Caco-2 (cell line): ENCODE results near the gene CPNE1. TPM values are rescaled to one million over a fixed set of nuclear protein-coding genes. Genes with fewer than 3 reads are reported as not detected.

Experiments used
- BruUV-seq: library from RNA; stranded (reverse); fragments of 400-500 nt; replicated peaks from 2 replicates; lab custom pipeline; 2021; lab: Mats Ljungman, UMichigan
- CTCF ChIA-PET: fragments of 300-600 bp; sonication (Branson Sonifier 250); formaldehyde crosslinking; loops from one replicate; lab custom pipeline; 2022; ENCODE audit warnings: antibody characterized with exemption; lab: Charles Lee
- POLR2A ChIA-PET: fragments of 300-600 bp; sonication (Branson Sonifier 250); formaldehyde crosslinking; loops from one replicate; lab custom pipeline; 2022; ENCODE audit warnings: antibody characterized with exemption; lab: Charles Lee
- DNase-seq, 2 experiments: peaks; one replicate each; pipeline versions ENCODE4 v3.0.0 to v3.0.0-alpha.2; 2020 to 2022
- H3K27me3 ChIP-seq: replicated peaks from 2 replicates; pipeline ENCODE4 v1.6.0; 2011; ENCODE audit warnings: low read length; ENCODE audit not compliant: control insufficient read depth, insufficient read depth
- H3K36me3 ChIP-seq: 2 replicates; pipeline ENCODE4 v1.5.1; 2011; ENCODE audit warnings: low read length; ENCODE audit not compliant: control insufficient read depth, insufficient read depth
- H3K4me1 ChIP-seq: fragments of 250-450 bp; sonication (Bioruptor Pico); 2 replicates; pipeline ENCODE4 v1.5.1; 2020; ENCODE audit warnings: mild to moderate bottlenecking
- H3K4me3 ChIP-seq: 2 replicates; pipeline ENCODE4 v1.5.1; 2011; ENCODE audit warnings: low read depth, mild to moderate bottlenecking, control low read depth, low read length
- H3K9me3 ChIP-seq: fragments of 250-450 bp; sonication (Bioruptor Pico); 2 replicates; pipeline ENCODE4 v1.5.1; 2020; ENCODE audit warnings: mild to moderate bottlenecking, moderate library complexity
- H3K27ac Mint-ChIP-seq: one replicate; pipeline ENCODE4 v1.8.0; 2022; ENCODE audit warnings: mixed read lengths; ENCODE audit not compliant: unreplicated experiment
- H3K27me3 Mint-ChIP-seq: one replicate; pipeline ENCODE4 v1.8.0; 2022; ENCODE audit warnings: mixed read lengths; ENCODE audit not compliant: insufficient read depth, unreplicated experiment
- H3K36me3 Mint-ChIP-seq: one replicate; pipeline ENCODE4 v1.8.0; 2022; ENCODE audit warnings: mild to moderate bottlenecking, mixed read lengths; ENCODE audit not compliant: insufficient read depth, unreplicated experiment
- H3K4me1 Mint-ChIP-seq: one replicate; pipeline ENCODE4 v1.8.0; 2022; ENCODE audit warnings: low read depth, mixed read lengths; ENCODE audit not compliant: unreplicated experiment
- H3K4me3 Mint-ChIP-seq: one replicate; pipeline ENCODE4 v1.8.0; 2022; ENCODE audit warnings: mild to moderate bottlenecking, moderate library complexity, mixed read lengths; ENCODE audit not compliant: unreplicated experiment
- H3K9me3 Mint-ChIP-seq: one replicate; pipeline ENCODE4 v1.8.0; 2022; ENCODE audit warnings: mixed read lengths; ENCODE audit not compliant: unreplicated experiment
- CTCF ChIP-seq, 2 experiments: fragments of 200-600 bp in 1 of 2; IDR thresholded peaks; 1 replicate in 1 of 2; 2 replicates in 1 of 2; pipeline versions ENCODE4 v1.5.1 to v1.8.0; 2011 to 2022; ENCODE audit warnings: antibody characterized with exemption in 1 of 2, control low read depth in 1 of 2, inconsistent platforms in 1 of 2, low read depth in 1 of 2, low read length in 1 of 2, mild to moderate bottlenecking in 1 of 2, moderate library complexity in 1 of 2; ENCODE audit not compliant: insufficient read depth in 1 of 2, severe bottlenecking in 1 of 2, unreplicated experiment in 1 of 2
- intact Hi-C: fragments of 100-400 bp; cut with micrococcal nuclease; formaldehyde crosslinking; loops from one replicate; pipeline ENCODE4 v1.10.0; 2022; ENCODE audit not compliant: unreplicated experiment
- total RNA-seq: library from RNA; stranded (reverse); gene quantifications from 2 replicates; pipeline ENCODE4 v1.2.3, GENCODE V29; 2022

CPNE1 gene
- total RNA-seq, 1 experiment from 2014 or later, result 833 TPM

GRCh38 chr20:35673884-35674283, 9.2 kb upstream of the CPNE1 start:
- no TSS peak for BruUV-seq
- no peaks in the 10 kb centered on the region for H3K36me3 ChIP-seq
- CTCF ChIA-PET, result no interaction called here

GRCh38 chr20:35669681-35670080, 5.0 kb upstream of the CPNE1 start:
- no peak for TF ChIP-seq CTCF (IDR thresholded peaks at IDR 0.05; ENCODE audit: insufficient read depth in 1 of 2, low read depth in 1 of 2, low read length in 1 of 2, severe bottlenecking in 1 of 2, unreplicated experiment in 1 of 2)

More at GRCh38 chr20:35673884-35674283, 9.2 kb upstream of the CPNE1 start:
- Mint-ChIP-seq H3K27me3 (no peaks in the 10 kb centered on the region), H3K27ac (no peak overlapping the region), H3K4me3 (no peak overlapping the region), H3K9me3 (no peaks in the 10 kb centered on the region), H3K36me3 (peaks cover 32% of the 10 kb centered on the region), H3K4me1 (no peaks in the 10 kb centered on the region)
- Histone ChIP-seq H3K27me3 (no peaks in the 10 kb centered on the region), H3K4me3 (no peak overlapping the region), H3K4me1 (no peaks in the 10 kb centered on the region), H3K9me3 (no peaks in the 10 kb centered on the region)
- intact Hi-C loops, result no loop called here
- DNase-seq, result no peak
- POLR2A ChIA-PET, result no interaction called here
- no peak for TF ChIP-seq CTCF (IDR thresholded peaks at IDR 0.05; ENCODE audit: insufficient read depth in 1 of 2, low read depth in 1 of 2, low read length in 1 of 2, severe bottlenecking in 1 of 2, unreplicated experiment in 1 of 2)

GRCh38 chr20:35669221-35669620, 4.5 kb upstream of the CPNE1 start:
- BruUV-seq, result no TSS peak
- no peaks in the 10 kb centered on the region for H3K9me3 ChIP-seq
- ChIA-PET POLR2A (no interaction called here), CTCF (no interaction called here)
- no peak overlapping the region for H3K4me3 ChIP-seq
- no peak for TF ChIP-seq CTCF (IDR thresholded peaks at IDR 0.05; ENCODE audit: insufficient read depth in 1 of 2, low read depth in 1 of 2, low read length in 1 of 2, severe bottlenecking in 1 of 2, unreplicated experiment in 1 of 2)
- H3K27ac Mint-ChIP-seq, result no peak overlapping the region
- no peaks in the 10 kb centered on the region for H3K27me3 Mint-ChIP-seq
- no peaks in the 10 kb centered on the region for H3K4me1 ChIP-seq
- no peaks in the 10 kb centered on the region for H3K27me3 ChIP-seq
- intact Hi-C loops, result loop anchor here (10.0 kb wide), 1 partner anchor 104 kb away; no protein-coding TSS in a partner anchor
- no peaks in the 10 kb centered on the region for H3K4me1 Mint-ChIP-seq
- H3K36me3 ChIP-seq, result no peaks in the 10 kb centered on the region
- H3K4me3 Mint-ChIP-seq, result no peak overlapping the region
- H3K9me3 Mint-ChIP-seq, result no peaks in the 10 kb centered on the region
- H3K36me3 Mint-ChIP-seq, result peaks cover 26% of the 10 kb centered on the region
- DNase-seq, result no peak

More at GRCh38 chr20:35669681-35670080, 5.0 kb upstream of the CPNE1 start:
- Histone ChIP-seq H3K9me3 (no peaks in the 10 kb centered on the region), H3K4me1 (no peaks in the 10 kb centered on the region), H3K4me3 (no peak overlapping the region), H3K27me3 (no peaks in the 10 kb centered on the region), H3K36me3 (no peaks in the 10 kb centered on the region)
- CTCF ChIA-PET, result no interaction called here
- no peak overlapping the region for H3K4me3 Mint-ChIP-seq
- intact Hi-C loops, result loop anchor here (10.0 kb wide), 1 partner anchor 105 kb away; no protein-coding TSS in a partner anchor
- POLR2A ChIA-PET, result no interaction called here
- H3K4me1 Mint-ChIP-seq, result no peaks in the 10 kb centered on the region
- no TSS peak for BruUV-seq
- no peaks in the 10 kb centered on the region for H3K27me3 Mint-ChIP-seq
- peaks cover 21% of the 10 kb centered on the region for H3K36me3 Mint-ChIP-seq
- no peak overlapping the region for H3K27ac Mint-ChIP-seq
- no peaks in the 10 kb centered on the region for H3K9me3 Mint-ChIP-seq
- peak in 1 of 2 experiments; percentile 31 for DNase-seq
